Endothelial cell of umbilical vein (primary cell): ENCODE results near the gene SYDE1. TPM values are rescaled to one million over a fixed set of nuclear protein-coding genes. Genes with fewer than 3 reads are reported as not detected.

Experiments
- BruUV-seq: library from RNA; stranded (reverse); fragments of 400-500 nt; replicated peaks from 2 replicates; lab custom pipeline; 2021; lab: Mats Ljungman, UMichigan
- CTCF ChIA-PET: fragments of 300-600, 350-600 bp; sonication (Branson Sonifier 250); formaldehyde crosslinking; loops from one replicate; lab custom pipeline; 2021; ENCODE audit warnings: antibody characterized with exemption, inconsistent platforms; lab: Charles Lee
- POLR2A ChIA-PET: fragments of 300-600, 350-600 bp; sonication (Branson Sonifier 250); formaldehyde crosslinking; loops from one replicate; lab custom pipeline; 2021; ENCODE audit warnings: antibody characterized with exemption, inconsistent platforms; lab: Charles Lee
- DNase-seq: peaks from one replicate; pipeline ENCODE4 v3.0.0-alpha.2; 2011; ENCODE audit warnings: low read depth, low spot score
- FAIRE-seq: peaks from 2 replicates; lab custom pipeline; 2011; peaks lifted over from hg19 to GRCh38; lab: Jason Lieb, UNC
- H2AFZ ChIP-seq: 2 replicates; pipeline ENCODE4 v1.6.0; 2012; ENCODE audit warnings: low read depth, low read length, control low read depth, inconsistent platforms
- H3K27ac ChIP-seq: 2 replicates; pipeline ENCODE4 v1.5.1; 2011; ENCODE audit warnings: low read depth, mild to moderate bottlenecking, control low read depth, low read length, moderate library complexity; ENCODE audit not compliant: insufficient read depth
- H3K27me3 ChIP-seq, 2 experiments: 2 replicates each; pipeline versions ENCODE4 v1.6.0 to v1.6.1; 2011; ENCODE audit warnings: low read length in 2 of 2, mixed read lengths in 1 of 2; ENCODE audit not compliant: control insufficient read depth in 2 of 2, insufficient read depth in 2 of 2
- H3K36me3 ChIP-seq, 2 experiments: 2 replicates in 1 of 2; 3 replicates in 1 of 2; pipeline ENCODE4 v1.5.1; 2011; ENCODE audit warnings: low read length in 2 of 2, mild to moderate bottlenecking in 1 of 2, moderate library complexity in 1 of 2; ENCODE audit not compliant: control insufficient read depth in 2 of 2, insufficient read depth in 2 of 2; ENCODE audit errors: extremely low read depth in 1 of 2
- H3K4me1 ChIP-seq: 3 replicates; pipeline ENCODE4 v1.5.1; 2011; ENCODE audit warnings: mild to moderate bottlenecking, low read length; ENCODE audit not compliant: control insufficient read depth, insufficient read depth; ENCODE audit errors: extremely low read depth
- H3K4me2 ChIP-seq: 2 replicates; pipeline ENCODE4 v1.6.1; 2011; ENCODE audit warnings: low read length, control low read depth, mixed read lengths; ENCODE audit not compliant: insufficient read depth
- H3K4me3 ChIP-seq, 3 experiments: fragments of 200-600 bp in 1 of 3; sonication (generic), shearing (Covaris generic) in 1 of 3; replicated peaks in 1 of 3; 2 replicates each; pipeline ENCODE4 v1.5.1; 2011 to 2016; ENCODE audit warnings: control low read depth in 3 of 3, low read length in 3 of 3, mild to moderate bottlenecking in 2 of 3, inconsistent platforms in 1 of 3, low read depth in 1 of 3, moderate library complexity in 1 of 3; ENCODE audit not compliant: insufficient read depth in 1 of 3
- H3K79me2 ChIP-seq: 2 replicates; pipeline ENCODE4 v1.6.0; 2012; ENCODE audit warnings: low read length, inconsistent platforms; ENCODE audit not compliant: control insufficient read depth, insufficient read depth
- H3K9ac ChIP-seq: replicated peaks from 2 replicates; pipeline ENCODE3; 2011; ENCODE audit warnings: low read length, control low read depth; ENCODE audit not compliant: insufficient read depth; ENCODE audit errors: extremely low read depth
- H3K9me1 ChIP-seq: replicated peaks from 3 replicates; pipeline ENCODE4 v1.6.0; 2011; ENCODE audit warnings: mild to moderate bottlenecking, low read length; ENCODE audit not compliant: control insufficient read depth, insufficient read depth; ENCODE audit errors: extremely low read depth
- H3K9me3 ChIP-seq: replicated peaks from 2 replicates; pipeline ENCODE4 v1.5.1; 2012; ENCODE audit warnings: low read length, inconsistent platforms; ENCODE audit not compliant: control insufficient read depth, insufficient read depth
- H4K20me1 ChIP-seq: replicated peaks from 2 replicates; pipeline ENCODE3; 2011; ENCODE audit warnings: mild to moderate bottlenecking, low read length; ENCODE audit not compliant: control insufficient read depth, insufficient read depth; ENCODE audit errors: extremely low read depth
- EZH2 ChIP-seq: IDR thresholded peaks from 2 replicates; pipeline ENCODE4 v1.6.1; 2012; ENCODE audit warnings: borderline replicate concordance, low read depth, mild to moderate bottlenecking, moderate library complexity, low read length, inconsistent platforms; ENCODE audit not compliant: severe bottlenecking
- FOS ChIP-seq: IDR thresholded peaks from 2 replicates; pipeline ENCODE4 v1.6.1; 2011; ENCODE audit warnings: mild to moderate bottlenecking, low read length, moderate library complexity, borderline replicate concordance; ENCODE audit not compliant: insufficient read depth
- GATA2 ChIP-seq: IDR thresholded peaks from 2 replicates; pipeline ENCODE4 v1.7.0; 2011; ENCODE audit warnings: low read depth, mild to moderate bottlenecking, moderate library complexity, mixed read lengths, low read length; ENCODE audit not compliant: insufficient read length, insufficient read depth
- JUN ChIP-seq: IDR thresholded peaks from 2 replicates; pipeline ENCODE4 v1.6.1; 2011; ENCODE audit warnings: borderline replicate concordance, low read depth; ENCODE audit not compliant: insufficient read length, insufficient read depth
- MYC ChIP-seq: IDR thresholded peaks from one replicate; pipeline ENCODE4 v1.6.1; 2011; ENCODE audit warnings: mild to moderate bottlenecking, low read depth, low read length
- POLR2A ChIP-seq: IDR thresholded peaks from 2 replicates; pipeline ENCODE4 v1.6.1; 2012; ENCODE audit warnings: low read depth, mild to moderate bottlenecking, control low read depth, low read length
- POLR2AphosphoS5 ChIP-seq: IDR thresholded peaks from 2 replicates; pipeline ENCODE4 v1.6.1; 2012; ENCODE audit warnings: low read depth, mild to moderate bottlenecking, control low read depth, low read length, moderate library complexity; ENCODE audit not compliant: insufficient read depth
- dilution Hi-C: fragments of 300-500 bp; cut with MboI; formaldehyde crosslinking; loops from one replicate; pipeline ENCODE4 v1.15.0; 2019; ENCODE audit warnings: low sequenced_read_pairs; ENCODE audit not compliant: extremely low pct_ligation_motif_present
- intact Hi-C: fragments of 100-400 bp; cut with micrococcal nuclease; formaldehyde crosslinking; loops from one replicate; pipeline ENCODE4 v1.10.0; 2022
- polyA plus RNA-seq, 4 experiments: library from polyadenylated mRNA; depleted of rRNA in 3 of 4; stranded (reverse) in 3 of 4; unstranded in 1 of 4; fragments of >200 nt; gene quantifications; 2 replicates each; pipeline versions ENCODE4 v1.2.1 to v1.2.3, GENCODE V29; 2011 to 2012; ENCODE audit warnings: missing spikeins in 1 of 4
- total RNA-seq: library from RNA; stranded (reverse); gene quantifications from 2 replicates; pipeline ENCODE4 v1.2.3, GENCODE V29; 2021
- TF ChIP-seq, protein P1 (sequence below), 2 donors: IDR thresholded peaks; 1 replicate in 1 of 2; 2 replicates in 1 of 2; pipeline ENCODE4 v1.5.1; 2011; ENCODE audit warnings: low read length in 2 of 2, mild to moderate bottlenecking in 2 of 2, moderate library complexity in 2 of 2, control low read depth in 1 of 2, inconsistent platforms in 1 of 2, low read depth in 1 of 2; ENCODE audit not compliant: insufficient read depth in 1 of 2; ENCODE audit errors: extremely low read depth in 1 of 2
- TF ChIP-seq, protein P2 (sequence below): IDR thresholded peaks from 2 replicates; pipeline ENCODE4 v1.6.1; 2011; ENCODE audit not compliant: insufficient read depth, insufficient read length

The SYDE1 gene
- total and polyA plus RNA-seq, 2 donors (not counting 3 experiments of a cell fraction or from before 2014, with no cell fraction given): 33.1 to 35.3 TPM

GRCh38 chr19:15118789-15119494 is 11.7 kb downstream of the SYDE1 start:
- intact Hi-C loops (no loop called here), dilution Hi-C loops (no loop called here)
- no peak overlapping the region for H3K9ac ChIP-seq
- H4K20me1 ChIP-seq: no peaks in the 10 kb centered on the region
- H3K36me3 ChIP-seq: peaks cover 17 to 56% of the 10 kb centered on the region in 2 experiments
- BruUV-seq: no TSS peak
- peaks cover 3% of the 10 kb centered on the region for H3K79me2 ChIP-seq
- H3K27ac ChIP-seq: no peak overlapping the region
- H3K9me3 ChIP-seq: no peaks in the 10 kb centered on the region
- H2AFZ ChIP-seq: no peak overlapping the region
- H3K9me1 ChIP-seq: no peaks in the 10 kb centered on the region
- H3K4me1 ChIP-seq: no peaks in the 10 kb centered on the region
- DNase-seq: no peak
- ChIA-PET POLR2A (no interaction called here), CTCF (no interaction called here)
- no peak for TF ChIP-seq JUN
- FAIRE-seq: no peak
- H3K27me3 ChIP-seq: no peaks in the 10 kb centered on the region
- H3K4me3 ChIP-seq: no peak overlapping the region
- no peak overlapping the region for H3K4me2 ChIP-seq

DNA sequence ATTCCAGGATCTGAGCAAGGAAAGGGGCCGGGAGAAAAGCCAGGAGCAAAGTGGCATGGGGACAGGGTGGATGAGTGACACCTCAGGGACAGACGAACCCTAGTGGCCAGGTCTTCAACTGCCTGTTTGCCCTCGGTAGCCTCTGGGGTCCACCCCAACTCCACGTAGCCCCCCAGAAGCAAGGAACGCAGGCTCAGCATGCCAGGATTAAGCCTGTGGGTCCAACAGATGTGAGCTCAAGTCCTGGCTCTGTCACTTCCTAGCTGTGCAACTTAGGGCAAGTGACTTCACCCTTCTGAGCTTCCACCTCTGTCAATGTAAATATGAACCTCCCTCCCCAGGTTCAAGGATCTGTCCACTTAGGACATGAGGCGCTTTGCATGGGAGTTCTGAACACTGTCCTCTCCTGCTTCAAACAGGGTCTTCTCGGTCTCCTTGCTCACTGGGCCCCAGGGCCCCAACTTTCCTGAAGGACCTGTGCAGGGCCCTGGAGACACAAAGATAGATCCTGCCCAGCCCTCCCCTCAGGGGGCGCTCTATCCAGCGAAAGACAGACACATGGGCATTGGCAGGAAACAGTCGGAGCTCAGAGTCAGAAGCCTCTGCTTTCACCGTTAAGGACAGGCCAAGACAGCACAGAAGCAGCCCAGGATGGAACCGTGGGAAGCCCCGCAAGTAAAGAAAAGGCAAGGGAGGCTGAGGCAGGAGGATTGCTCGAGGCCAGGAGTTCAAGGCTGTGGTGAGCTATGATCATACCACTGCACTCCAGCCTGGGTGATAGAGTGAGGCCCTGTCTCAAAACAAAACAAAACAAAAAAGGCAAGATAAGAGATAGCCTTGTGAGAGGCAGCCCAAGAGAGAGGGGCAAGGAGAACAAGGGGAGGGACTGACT is 13.2 kb downstream of the SYDE1 start:
- H3K27ac ChIP-seq: no peak overlapping the region
- H2AFZ ChIP-seq: no peak overlapping the region
- no peaks in the 10 kb centered on the region for H3K9me3 ChIP-seq
- CTCF ChIA-PET: interaction anchor here (1.0 kb wide), 1 partner anchor 20 kb away, joined by 7 read pairs; no protein-coding TSS in a partner anchor
- peaks cover 15 to 50% of the 10 kb centered on the region in 2 experiments for H3K36me3 ChIP-seq
- FAIRE-seq (no peak), DNase-seq (no peak)
- no peaks in the 10 kb centered on the region for H3K27me3 ChIP-seq
- no peak overlapping the region for H3K9ac ChIP-seq
- H3K4me2 ChIP-seq: no peak overlapping the region
- H3K79me2 ChIP-seq: peaks cover 10% of the 10 kb centered on the region
- dilution Hi-C loops (no loop called here), intact Hi-C loops (no loop called here)
- H3K4me3 ChIP-seq: no peak overlapping the region
- H3K4me1 ChIP-seq: no peaks in the 10 kb centered on the region
- no peak for TF ChIP-seq GATA2
- TF ChIP-seq EZH2: no peak
- TF ChIP-seq FOS: no peak
- TF ChIP-seq, protein P1, sequence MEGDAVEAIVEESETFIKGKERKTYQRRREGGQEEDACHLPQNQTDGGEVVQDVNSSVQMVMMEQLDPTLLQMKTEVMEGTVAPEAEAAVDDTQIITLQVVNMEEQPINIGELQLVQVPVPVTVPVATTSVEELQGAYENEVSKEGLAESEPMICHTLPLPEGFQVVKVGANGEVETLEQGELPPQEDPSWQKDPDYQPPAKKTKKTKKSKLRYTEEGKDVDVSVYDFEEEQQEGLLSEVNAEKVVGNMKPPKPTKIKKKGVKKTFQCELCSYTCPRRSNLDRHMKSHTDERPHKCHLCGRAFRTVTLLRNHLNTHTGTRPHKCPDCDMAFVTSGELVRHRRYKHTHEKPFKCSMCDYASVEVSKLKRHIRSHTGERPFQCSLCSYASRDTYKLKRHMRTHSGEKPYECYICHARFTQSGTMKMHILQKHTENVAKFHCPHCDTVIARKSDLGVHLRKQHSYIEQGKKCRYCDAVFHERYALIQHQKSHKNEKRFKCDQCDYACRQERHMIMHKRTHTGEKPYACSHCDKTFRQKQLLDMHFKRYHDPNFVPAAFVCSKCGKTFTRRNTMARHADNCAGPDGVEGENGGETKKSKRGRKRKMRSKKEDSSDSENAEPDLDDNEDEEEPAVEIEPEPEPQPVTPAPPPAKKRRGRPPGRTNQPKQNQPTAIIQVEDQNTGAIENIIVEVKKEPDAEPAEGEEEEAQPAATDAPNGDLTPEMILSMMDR (IDR thresholded peaks at IDR 0.05; ENCODE audit: extremely low read depth in 1 of 2, insufficient read depth in 1 of 2, low read depth in 1 of 2, low read length in 2 of 2): no peak
- no peak for TF ChIP-seq MYC
- no peak for TF ChIP-seq POLR2A
- TF ChIP-seq JUN: no peak
- TF ChIP-seq POLR2AphosphoS5: no peak
- TF ChIP-seq, protein P2, sequence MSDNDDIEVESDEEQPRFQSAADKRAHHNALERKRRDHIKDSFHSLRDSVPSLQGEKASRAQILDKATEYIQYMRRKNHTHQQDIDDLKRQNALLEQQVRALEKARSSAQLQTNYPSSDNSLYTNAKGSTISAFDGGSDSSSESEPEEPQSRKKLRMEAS: no peak
- H4K20me1 ChIP-seq: no peaks in the 10 kb centered on the region
- no peaks in the 10 kb centered on the region for H3K9me1 ChIP-seq
- BruUV-seq: no TSS peak
- POLR2A ChIA-PET: interaction anchor here (0.6 kb wide), 2 partner anchors 195 to 264 kb away, joined by 5 to 10 read pairs; no protein-coding TSS in a partner anchor
